HG03460 (cell line): ENCODE measurements around the gene PLPP4.

Experiments
- ATAC-seq: cut with Tn5 transposase; IDR thresholded peaks from one replicate; pipeline ENCODE4 v1.9.1; 2021; ENCODE audit not compliant: unreplicated experiment

The PLPP4 gene

GRCh38 chr10:120516426-120516825 lies 59.4 kb downstream of the PLPP4 start:
- no peak for ATAC-seq

GRCh38 chr10:120517196-120517595 lies 60.2 kb downstream of the PLPP4 start:
- no peak for ATAC-seq

GRCh38 chr10:120517881-120518484 lies 61.0 kb downstream of the PLPP4 start:
- ATAC-seq = no peak

GRCh38 chr10:120521880-120522279 lies 64.9 kb downstream of the PLPP4 start:
- ATAC-seq = no peak

- no peak for ATAC-seq
Observed at GRCh38 chr10:120527691-120528090, 70.7 kb downstream of the PLPP4 start.

- no peak for ATAC-seq
Observed at GRCh38 chr10:120530699-120531098, 73.7 kb downstream of the PLPP4 start.

DNA sequence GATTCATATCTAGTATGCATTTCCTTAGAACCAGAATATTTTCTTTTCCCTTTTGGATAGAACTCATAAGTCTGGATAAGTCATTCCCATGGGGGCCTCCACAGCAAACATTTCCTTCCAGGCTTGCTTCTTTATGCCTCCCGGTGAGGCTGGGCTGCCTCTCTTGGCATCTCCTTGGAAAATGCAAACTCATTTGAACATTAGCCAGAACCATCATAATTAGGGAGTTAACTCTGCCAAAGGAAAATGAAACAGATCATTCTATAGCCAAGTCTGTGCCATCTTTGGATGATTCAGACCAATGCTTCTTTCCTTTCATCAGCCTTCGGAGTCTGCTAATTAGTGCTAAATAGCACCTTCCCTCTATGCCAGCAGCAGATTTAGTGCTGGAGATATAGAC lies 81.1 kb downstream of the PLPP4 start:
- no peak for ATAC-seq

DNA sequence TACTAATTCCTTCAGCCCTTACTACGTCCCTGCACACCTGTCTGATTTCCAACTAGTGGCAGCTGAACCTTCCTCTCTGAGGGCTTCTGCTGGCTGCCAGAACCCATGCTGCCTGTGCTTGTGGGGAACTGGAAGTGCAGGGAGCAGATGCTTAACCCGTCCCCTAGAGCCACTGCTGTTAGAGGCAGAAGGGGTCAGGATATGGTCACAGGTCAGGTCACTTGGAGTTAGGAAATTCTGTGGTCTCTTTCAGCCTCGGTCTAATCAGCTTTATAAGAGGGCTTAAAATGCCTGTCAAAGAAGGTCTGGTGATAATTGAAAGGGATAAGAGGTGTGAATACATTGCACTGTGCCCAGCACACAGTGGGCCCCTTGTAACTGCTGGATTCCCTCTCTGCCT lies 82.0 kb downstream of the PLPP4 start:
- ATAC-seq = no peak

DNA sequence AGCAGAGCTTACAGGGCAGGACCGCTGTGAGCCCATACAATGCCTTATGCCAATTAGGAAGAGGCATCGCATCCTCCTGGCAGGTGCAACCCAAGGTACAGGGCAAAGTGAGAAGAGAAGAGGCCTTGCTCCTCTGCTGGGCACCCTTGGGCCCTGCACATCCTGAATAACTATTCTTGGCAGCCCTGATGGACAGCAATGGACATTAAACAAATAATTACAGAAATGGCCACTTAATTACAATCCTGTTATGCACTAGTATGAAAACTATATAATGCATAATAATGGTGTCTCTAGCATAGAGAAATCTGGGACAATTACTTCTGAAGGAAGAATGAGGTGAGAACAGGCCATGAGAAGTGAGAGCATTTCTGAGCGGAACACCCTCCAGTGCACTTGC lies 83.5 kb downstream of the PLPP4 start:
- no peak for ATAC-seq

- no peak for ATAC-seq
Observed at GRCh38 chr10:120541984-120542383, 85.0 kb downstream of the PLPP4 start.

- ATAC-seq = no peak
Observed at GRCh38 chr10:120542591-120542990, 85.6 kb downstream of the PLPP4 start.

- ATAC-seq = no peak
Observed at GRCh38 chr10:120543291-120543690, 86.3 kb downstream of the PLPP4 start.

DNA sequence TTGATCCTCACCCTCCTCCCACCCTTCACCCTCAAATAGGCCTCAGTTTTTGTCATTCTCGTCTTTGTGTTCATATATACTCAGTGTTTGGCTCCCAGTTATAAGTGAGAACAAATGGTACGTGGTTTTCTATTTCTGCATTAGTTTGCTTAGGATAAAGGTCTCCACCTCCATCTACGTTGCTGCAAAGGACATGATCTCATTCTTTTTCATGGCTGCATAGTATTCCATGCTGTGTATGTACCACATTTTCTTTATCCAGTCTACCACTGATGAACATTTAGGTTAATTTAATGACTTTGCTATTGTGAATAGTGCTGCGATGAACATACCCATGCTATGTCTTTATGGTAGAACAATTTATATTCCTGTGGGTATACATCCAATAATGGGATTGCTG lies 91.2 kb downstream of the PLPP4 start:
- no peak for ATAC-seq

GRCh38 chr10:120552262-120552661 lies 95.2 kb downstream of the PLPP4 start:
- ATAC-seq = no peak

DNA sequence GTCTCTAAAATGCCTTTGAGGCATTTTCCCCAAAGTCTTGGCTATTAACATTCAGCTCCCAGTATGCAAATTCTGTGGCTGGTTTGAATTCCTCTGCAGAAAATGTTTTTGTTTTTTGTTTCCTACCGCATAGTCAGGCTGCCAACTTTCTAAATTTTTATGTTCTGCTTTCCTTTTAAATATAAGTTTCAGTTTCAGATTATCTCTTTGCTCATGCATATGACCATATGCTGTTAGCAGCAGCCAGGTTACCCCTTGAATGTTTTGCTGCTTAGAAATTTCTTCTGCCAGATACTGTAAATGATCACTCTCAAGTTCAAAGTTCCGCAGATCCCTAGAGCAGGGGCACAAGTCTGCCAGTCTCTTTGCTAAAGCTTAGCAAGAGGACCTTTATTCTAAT lies 96.9 kb downstream of the PLPP4 start:
- no peak for ATAC-seq

DNA sequence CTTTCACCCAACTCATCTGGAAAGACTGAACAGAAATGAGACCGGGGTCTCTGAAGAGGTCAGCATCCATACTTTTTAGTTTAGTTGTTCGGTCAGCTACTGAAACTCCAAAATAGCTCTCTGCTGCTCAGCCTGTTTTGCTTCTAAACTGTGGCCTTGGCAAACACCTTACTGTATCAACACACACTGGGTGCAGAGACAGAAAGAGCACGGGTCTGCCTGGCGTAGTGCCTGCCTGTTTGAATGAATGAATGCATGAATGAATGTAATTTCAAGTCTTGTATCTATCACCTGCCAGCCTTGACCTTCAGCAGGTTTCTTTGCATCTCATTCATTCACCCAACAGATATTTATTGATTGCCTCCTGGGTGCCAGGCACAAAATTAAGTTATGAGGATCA lies 98.4 kb downstream of the PLPP4 start:
- ATAC-seq = no peak

DNA sequence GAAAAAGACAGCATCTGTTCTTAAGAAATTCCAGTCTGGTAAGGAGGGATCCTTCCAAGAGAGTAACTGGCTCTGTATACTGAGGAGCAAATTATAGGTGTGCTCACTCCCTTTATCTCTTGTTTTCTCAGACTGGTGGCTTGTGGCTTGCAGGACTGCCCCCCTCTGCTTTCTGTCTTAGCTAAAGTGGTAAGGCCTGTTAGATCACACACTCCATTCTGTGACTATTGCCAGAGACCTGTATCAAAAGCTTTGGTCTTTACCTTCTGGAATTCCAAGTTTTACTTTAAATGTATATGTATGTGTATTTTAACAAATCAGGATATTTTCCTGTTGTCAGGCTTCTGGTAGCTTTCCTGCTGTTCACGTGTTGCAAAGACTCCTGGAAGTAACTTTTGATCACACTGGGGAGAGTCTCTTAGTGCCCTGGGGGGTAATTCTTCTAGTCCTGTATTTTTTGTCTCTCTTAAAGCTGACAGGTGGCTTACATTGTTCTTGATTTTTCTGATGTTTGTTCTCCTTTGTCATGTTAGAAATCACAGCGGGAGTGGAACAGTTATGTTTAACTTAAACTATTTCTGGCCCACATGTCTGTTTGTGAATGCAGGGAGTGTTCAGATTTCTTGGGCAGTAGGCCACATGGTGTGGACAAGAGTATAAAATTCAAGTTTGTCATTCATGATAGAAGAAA lies 99.0 kb downstream of the PLPP4 start:
- ATAC-seq = no peak

DNA sequence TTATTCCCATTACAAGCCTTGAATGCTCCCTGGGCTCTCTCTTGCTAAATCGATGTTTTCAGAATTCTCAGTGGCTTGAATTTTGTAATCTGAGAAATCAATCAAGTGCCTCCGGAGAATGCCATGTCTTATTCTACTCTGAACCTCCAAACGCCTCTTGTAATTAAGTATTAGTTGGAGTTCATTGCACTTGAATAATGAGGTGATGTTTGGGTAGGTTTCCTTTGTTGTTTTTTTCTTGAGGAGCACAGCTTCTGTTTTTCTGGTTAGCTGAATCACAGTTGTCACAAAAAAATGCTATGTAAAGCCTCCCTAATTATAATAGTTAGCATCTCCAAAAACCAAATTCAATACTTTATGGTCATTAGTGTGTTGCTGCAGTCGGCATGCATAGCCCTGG lies 100.3 kb downstream of the PLPP4 start:
- no peak for ATAC-seq

- ATAC-seq = no peak
Observed at GRCh38 chr10:120559800-120560199, 102.8 kb downstream of the PLPP4 start.

GRCh38 chr10:120562956-120563355 lies 105.9 kb downstream of the PLPP4 start:
- ATAC-seq = no peak

DNA sequence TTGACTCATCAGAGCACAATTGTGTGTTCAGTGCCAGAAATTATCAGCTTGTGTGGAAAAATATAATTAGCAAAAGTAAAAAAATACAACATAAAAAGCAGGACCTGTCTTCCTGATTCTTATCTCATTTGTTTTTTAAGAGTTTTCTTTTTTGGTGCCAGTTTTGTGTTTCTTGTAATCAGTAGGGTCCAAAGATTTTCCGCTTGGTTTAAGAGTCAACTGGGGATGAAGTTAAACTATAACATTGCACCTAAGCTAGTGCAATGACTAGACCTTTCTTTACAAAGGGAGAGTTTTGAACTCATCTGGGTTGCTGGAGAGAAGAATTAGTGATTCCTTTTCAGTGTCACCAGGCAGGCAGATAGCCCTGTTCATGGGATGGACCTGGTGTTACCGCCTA lies 113.4 kb downstream of the PLPP4 start:
- no peak for ATAC-seq

GRCh38 chr10:120571266-120571665 lies 114.2 kb downstream of the PLPP4 start:
- no peak for ATAC-seq

DNA sequence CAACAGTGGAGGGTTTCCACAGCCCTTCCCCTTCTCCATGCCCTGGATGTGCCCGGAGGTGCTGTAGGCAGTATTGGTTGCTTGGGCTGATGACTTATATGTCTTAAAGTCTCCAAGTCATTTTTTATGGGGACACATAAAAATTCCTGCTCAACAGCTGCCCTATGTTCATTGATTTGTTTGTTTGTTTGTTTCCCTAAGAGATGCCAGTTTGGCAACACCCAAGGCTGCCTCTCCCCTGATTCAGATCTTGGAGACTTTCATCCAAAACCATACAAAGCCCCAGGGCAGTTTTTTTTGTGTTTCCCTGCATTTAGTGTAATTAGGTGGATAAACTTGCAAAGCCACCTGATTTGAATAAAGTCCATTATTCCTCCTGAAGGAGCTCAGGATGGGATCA lies 115.3 kb downstream of the PLPP4 start:
- no peak for ATAC-seq
